Measurements from ENCODE around the gene PIK3CA.
"Not testable (repeated sequence)": the region's sequence is repeated elsewhere in the genome, so short reads cannot be mapped to it uniquely, and the experiment has no call there.

Gene PIK3CA

DNA sequence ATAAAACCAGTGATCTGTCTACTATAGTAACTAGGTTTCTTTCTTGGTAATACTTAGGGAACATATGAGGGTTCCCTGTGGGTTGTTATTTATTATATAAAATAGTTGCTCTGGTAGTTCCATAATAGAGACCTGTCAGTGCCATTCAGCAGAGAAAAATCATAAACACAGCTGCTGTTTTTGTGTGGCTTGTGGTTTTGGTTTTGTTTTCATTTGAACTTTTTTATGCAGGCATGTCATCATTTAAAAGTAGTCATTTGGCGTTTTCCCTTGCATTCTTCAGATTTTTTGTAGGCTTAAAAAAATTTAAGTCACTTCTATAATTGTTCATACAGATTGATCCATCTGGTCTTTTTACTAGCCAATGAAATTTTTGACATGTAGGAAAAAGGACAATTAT, 47.9 kb downstream of the PIK3CA start:
- no peaks in the 10 kb centered on the region for H3K9me3 Mint-ChIP-seq
- peaks cover 16% of the 10 kb centered on the region for H3K4me1 Mint-ChIP-seq (ENCODE audit: low read depth)
- no peaks in the 10 kb centered on the region for H3K27me3 Mint-ChIP-seq (ENCODE audit: low read depth)
- H3K4me3 Mint-ChIP-seq = no peak overlapping the region
- H3K36me3 Mint-ChIP-seq (ENCODE audit: low read depth) = peaks cover 8% of the 10 kb centered on the region
- H3K27ac Mint-ChIP-seq = no peak overlapping the region

DNA sequence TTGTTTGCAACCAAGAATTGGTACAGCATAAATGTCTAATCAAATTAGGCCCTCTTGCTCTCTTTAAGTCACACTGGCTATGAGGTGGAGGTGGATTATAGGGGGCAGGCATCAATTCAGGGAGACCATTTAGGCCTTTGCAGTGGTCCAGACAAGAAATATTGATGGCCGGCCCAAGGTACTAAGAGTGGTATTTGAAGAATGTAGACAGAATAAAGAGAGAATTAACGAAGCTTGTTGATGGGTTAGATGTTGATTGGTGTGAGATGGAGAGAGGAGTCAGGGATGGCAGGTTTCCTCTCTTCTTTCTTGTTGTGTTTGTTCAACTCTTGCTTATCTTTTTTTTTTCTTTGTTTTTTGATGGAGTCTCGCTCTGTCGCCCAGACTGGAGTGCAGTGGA, 48.5 kb downstream of the PIK3CA start:
- H3K36me3 Mint-ChIP-seq (ENCODE audit: low read depth) = peaks cover 8% of the 10 kb centered on the region
- no peaks in the 10 kb centered on the region for H3K27me3 Mint-ChIP-seq (ENCODE audit: low read depth)
- H3K4me1 Mint-ChIP-seq (ENCODE audit: low read depth) = peaks cover 16% of the 10 kb centered on the region
- no peak overlapping the region for H3K4me3 Mint-ChIP-seq
- no peaks in the 10 kb centered on the region for H3K9me3 Mint-ChIP-seq
- no peak overlapping the region for H3K27ac Mint-ChIP-seq

DNA sequence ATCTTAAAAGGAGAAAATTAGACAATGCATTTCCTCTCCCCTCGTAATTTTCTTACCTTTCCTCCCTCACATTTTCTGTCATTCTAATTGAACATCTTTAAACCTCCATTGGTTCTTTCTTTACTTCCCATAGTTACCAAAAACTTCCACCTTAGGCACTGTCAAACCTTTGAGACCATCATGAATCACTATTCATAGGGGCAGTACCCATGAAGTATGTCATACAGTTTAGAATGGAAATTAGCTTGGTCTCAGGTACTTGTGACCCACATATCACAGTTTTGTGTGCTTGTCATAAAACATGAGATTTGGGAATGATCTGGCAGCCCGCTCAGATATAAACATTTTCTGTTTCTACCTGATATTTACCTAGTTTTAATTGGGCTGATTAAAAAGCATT, 52.6 kb downstream of the PIK3CA start:
- Mint-ChIP-seq H3K4me3 (no peak overlapping the region), H3K27ac (no peak overlapping the region), H3K9me3 (no peaks in the 10 kb centered on the region), H3K27me3 (ENCODE audit: low read depth) (no peaks in the 10 kb centered on the region), H3K36me3 (ENCODE audit: low read depth) (peaks cover 15% of the 10 kb centered on the region), H3K4me1 (ENCODE audit: low read depth) (peaks cover 10% of the 10 kb centered on the region)

DNA sequence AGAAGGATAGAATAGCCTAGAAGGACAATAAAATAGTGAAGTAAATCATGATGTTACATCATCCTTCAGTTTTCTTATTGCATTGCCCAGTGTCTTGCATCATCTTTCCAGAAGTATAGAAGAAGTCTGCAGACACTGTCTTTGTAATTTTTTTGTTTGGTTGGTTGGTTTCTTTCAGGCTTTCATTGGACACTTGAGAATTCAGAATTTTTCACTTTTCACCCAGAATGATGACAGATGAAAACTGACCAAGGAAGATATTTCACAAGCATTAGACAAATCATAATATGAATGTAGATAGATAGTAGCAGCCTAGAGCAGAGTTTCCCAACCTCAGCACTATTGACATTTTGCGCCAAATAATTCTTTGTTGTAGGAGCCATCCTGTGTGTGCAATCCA, 67.4 kb downstream of the PIK3CA start:
- not testable (repeated sequence) for H3K9me3 Mint-ChIP-seq; H3K27me3 Mint-ChIP-seq (ENCODE audit: low read depth); H3K36me3 Mint-ChIP-seq (ENCODE audit: low read depth); H3K4me1 Mint-ChIP-seq (ENCODE audit: low read depth); H3K4me3 Mint-ChIP-seq; H3K27ac Mint-ChIP-seq

DNA sequence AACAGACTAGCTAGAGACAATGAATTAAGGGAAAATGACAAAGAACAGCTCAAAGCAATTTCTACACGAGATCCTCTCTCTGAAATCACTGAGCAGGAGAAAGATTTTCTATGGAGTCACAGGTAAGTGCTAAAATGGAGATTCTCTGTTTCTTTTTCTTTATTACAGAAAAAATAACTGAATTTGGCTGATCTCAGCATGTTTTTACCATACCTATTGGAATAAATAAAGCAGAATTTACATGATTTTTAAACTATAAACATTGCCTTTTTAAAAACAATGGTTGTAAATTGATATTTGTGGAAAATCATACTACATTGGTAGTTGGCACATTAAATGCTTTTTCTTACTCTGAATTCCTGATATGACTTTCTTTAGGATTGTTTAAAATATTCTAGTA, 70.1 kb downstream of the PIK3CA start:
- H3K36me3 Mint-ChIP-seq (ENCODE audit: low read depth); H3K27me3 Mint-ChIP-seq (ENCODE audit: low read depth); H3K4me3 Mint-ChIP-seq; H3K9me3 Mint-ChIP-seq; H3K27ac Mint-ChIP-seq; H3K4me1 Mint-ChIP-seq (ENCODE audit: low read depth): not testable (repeated sequence)

DNA sequence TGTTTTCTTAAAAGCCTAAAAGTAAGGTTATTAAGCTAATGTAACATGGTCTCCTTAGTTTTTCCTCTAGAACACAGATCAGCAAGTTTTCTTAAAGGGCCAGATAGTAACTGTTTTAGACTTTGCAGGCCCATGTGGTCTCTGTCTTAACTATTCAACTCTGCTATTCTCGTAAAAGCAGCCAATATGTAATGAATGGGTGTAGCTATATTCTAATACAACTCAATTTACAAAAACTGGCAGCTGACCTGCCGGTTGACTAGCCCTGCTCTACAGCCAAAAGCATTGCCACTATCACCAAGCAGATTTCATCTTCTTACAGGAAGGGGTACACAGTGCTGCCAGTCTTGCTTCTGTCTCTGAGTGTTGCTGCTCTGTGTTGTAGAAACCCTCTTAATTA, 75.4 kb downstream of the PIK3CA start:
- H3K27ac Mint-ChIP-seq = no peak overlapping the region
- H3K4me1 Mint-ChIP-seq (ENCODE audit: low read depth) = no peaks in the 10 kb centered on the region
- H3K9me3 Mint-ChIP-seq = no peaks in the 10 kb centered on the region
- H3K4me3 Mint-ChIP-seq = no peak overlapping the region
- peaks cover 16% of the 10 kb centered on the region for H3K36me3 Mint-ChIP-seq (ENCODE audit: low read depth)
- H3K27me3 Mint-ChIP-seq (ENCODE audit: low read depth) = no peaks in the 10 kb centered on the region

DNA sequence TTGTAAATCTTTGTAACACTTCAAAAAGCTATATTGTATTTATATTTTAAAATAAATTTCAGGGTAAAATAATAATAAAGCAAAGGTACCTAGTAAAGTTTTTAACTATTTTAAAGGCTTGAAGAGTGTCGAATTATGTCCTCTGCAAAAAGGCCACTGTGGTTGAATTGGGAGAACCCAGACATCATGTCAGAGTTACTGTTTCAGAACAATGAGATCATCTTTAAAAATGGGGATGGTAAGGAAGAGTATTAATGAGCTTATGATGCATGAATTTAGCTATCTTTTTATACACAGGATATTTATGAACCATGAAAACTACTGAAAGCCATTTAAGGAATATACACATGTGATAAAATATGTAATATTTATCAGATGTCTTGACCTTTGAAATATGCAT, 76.4 kb downstream of the PIK3CA start:
- Mint-ChIP-seq H3K9me3 (no peaks in the 10 kb centered on the region), H3K36me3 (ENCODE audit: low read depth) (peaks cover 16% of the 10 kb centered on the region)

DNA sequence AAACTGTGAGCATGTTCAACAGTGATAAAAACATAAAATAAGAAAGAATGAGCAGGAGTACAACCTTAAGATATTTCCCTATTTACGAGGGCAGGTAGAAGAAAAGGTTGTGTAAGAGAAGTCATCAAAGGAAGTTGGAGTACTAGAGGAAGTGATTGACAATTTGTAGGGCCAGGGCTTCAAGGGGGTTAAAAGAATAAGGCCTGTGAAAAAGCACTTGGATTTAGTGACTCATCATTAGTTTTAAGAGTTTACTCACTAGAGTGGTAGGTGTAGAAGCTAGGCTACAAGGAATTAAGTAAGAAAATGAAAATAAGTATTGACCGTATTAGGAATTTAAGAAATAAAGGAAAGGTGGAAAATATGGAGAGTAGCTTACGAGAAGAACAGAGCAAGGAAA, 79.2 kb downstream of the PIK3CA start:
- H3K27me3 Mint-ChIP-seq (ENCODE audit: low read depth) = no peaks in the 10 kb centered on the region
- no peak overlapping the region for H3K27ac Mint-ChIP-seq
- H3K4me3 Mint-ChIP-seq = no peak overlapping the region
- H3K36me3 Mint-ChIP-seq (ENCODE audit: low read depth) = peaks cover 32% of the 10 kb centered on the region
- H3K9me3 Mint-ChIP-seq = no peaks in the 10 kb centered on the region
- H3K4me1 Mint-ChIP-seq (ENCODE audit: low read depth) = no peaks in the 10 kb centered on the region

More for the DNA sequence above, 76.4 kb downstream of the PIK3CA start:
- Mint-ChIP-seq H3K4me3 (no peak overlapping the region), H3K27me3 (ENCODE audit: low read depth) (no peaks in the 10 kb centered on the region), H3K27ac (no peak overlapping the region), H3K4me1 (ENCODE audit: low read depth) (no peaks in the 10 kb centered on the region)

DNA sequence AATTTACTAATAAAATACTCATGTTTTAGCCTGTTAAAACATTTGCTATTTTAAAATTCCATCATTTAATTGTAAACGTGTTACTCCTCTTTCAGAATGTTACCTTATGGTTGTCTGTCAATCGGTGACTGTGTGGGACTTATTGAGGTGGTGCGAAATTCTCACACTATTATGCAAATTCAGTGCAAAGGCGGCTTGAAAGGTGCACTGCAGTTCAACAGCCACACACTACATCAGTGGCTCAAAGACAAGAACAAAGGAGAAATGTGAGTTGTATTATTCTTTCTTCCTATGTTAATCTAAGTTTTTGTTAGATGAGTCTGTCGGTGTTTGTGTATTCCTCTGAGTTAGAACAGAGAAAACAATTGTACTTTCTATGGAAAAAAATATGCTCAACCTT, 81.0 kb downstream of the PIK3CA start:
- Mint-ChIP-seq H3K4me3 (no peak overlapping the region), H3K4me1 (ENCODE audit: low read depth) (no peaks in the 10 kb centered on the region), H3K9me3 (no peaks in the 10 kb centered on the region), H3K27me3 (ENCODE audit: low read depth) (no peaks in the 10 kb centered on the region), H3K36me3 (ENCODE audit: low read depth) (peaks cover 27% of the 10 kb centered on the region), H3K27ac (no peak overlapping the region)

DNA sequence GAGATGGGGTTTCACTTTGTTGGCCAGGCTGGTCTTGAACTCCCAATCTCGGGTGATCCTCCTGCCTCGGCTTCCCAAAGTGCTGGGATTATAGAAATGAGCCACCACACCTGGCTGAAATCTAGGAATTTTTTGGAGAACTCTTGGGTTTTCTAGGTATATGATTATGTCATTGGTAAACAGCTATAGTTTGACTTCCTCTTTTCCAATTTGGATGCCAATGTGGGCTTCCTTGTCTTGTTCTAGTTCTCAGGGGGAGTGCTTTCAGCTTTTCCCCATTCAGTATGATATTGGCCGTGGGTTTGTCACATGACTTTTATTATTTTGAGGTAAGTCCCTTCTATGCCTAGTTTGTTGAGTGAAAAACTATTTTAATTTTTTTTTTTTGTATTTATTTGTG, 84.9 kb downstream of the PIK3CA start:
- H3K9me3 Mint-ChIP-seq = no peaks in the 10 kb centered on the region
- no peak overlapping the region for H3K4me3 Mint-ChIP-seq
- H3K36me3 Mint-ChIP-seq (ENCODE audit: low read depth) = peaks cover 27% of the 10 kb centered on the region
- H3K27me3 Mint-ChIP-seq (ENCODE audit: low read depth) = no peaks in the 10 kb centered on the region
- H3K4me1 Mint-ChIP-seq (ENCODE audit: low read depth) = peaks cover 3% of the 10 kb centered on the region
- H3K27ac Mint-ChIP-seq = no peak overlapping the region

DNA sequence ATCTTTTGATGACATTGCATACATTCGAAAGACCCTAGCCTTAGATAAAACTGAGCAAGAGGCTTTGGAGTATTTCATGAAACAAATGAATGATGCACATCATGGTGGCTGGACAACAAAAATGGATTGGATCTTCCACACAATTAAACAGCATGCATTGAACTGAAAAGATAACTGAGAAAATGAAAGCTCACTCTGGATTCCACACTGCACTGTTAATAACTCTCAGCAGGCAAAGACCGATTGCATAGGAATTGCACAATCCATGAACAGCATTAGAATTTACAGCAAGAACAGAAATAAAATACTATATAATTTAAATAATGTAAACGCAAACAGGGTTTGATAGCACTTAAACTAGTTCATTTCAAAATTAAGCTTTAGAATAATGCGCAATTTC, 86.0 kb downstream of the PIK3CA start:
- Mint-ChIP-seq H3K27ac (no peak overlapping the region), H3K9me3 (no peaks in the 10 kb centered on the region), H3K27me3 (ENCODE audit: low read depth) (no peaks in the 10 kb centered on the region), H3K4me3 (no peak overlapping the region), H3K4me1 (ENCODE audit: low read depth) (peaks cover 3% of the 10 kb centered on the region), H3K36me3 (ENCODE audit: low read depth) (peaks cover 25% of the 10 kb centered on the region)

DNA sequence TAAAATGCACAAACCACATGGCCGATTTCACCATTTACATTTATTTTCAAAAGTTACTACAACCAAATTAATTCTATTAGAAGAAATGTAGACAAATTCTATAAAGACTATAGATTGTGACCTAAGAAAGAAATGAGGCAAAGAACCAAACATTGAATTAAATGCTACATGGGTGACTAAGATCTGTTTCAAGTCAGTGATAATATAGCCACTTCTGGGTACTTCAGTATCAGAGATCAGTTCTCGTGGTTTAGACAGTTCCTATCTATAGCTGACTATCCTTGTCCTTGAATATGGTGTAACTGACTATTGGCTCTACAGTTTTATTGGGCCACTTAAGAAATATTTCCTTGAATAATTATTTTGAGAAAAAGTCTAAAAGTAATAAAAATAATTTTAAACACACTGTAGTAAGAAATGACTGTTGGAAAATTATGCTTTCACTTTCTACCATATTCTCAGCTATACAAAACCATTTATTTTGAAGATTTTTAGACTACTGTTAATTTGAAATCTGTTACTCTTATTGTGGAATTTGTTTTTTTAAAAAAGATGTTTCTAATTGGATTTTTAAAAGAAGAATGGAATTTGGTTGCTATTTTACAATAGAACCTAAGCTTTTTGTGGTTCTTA, 88.6 kb downstream of the PIK3CA start:
- peaks cover 15% of the 10 kb centered on the region for H3K36me3 Mint-ChIP-seq (ENCODE audit: low read depth)
- no peak overlapping the region for H3K27ac Mint-ChIP-seq
- H3K4me1 Mint-ChIP-seq (ENCODE audit: low read depth) = peaks cover 3% of the 10 kb centered on the region
- H3K27me3 Mint-ChIP-seq (ENCODE audit: low read depth) = no peaks in the 10 kb centered on the region
- H3K9me3 Mint-ChIP-seq = no peaks in the 10 kb centered on the region
- H3K4me3 Mint-ChIP-seq = no peak overlapping the region

DNA sequence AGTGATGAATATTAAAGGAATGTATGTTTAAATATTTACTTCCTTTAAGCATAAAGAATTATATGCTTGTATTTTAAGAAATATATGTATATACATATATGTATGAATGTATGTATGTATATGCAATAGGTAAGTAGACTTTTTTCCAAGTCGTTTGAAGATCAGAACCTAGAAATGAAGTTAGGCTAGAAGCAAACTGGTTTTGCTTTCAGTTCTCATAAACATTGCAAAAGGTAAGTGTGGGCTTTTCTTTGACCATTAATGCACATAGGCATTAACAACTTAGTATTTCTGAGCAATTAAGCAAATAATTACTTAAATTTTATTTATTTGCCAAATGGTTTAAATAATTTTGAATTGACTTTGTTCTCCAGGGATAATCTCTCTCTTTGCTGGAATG, 92.1 kb downstream of the PIK3CA start:
- not testable (repeated sequence) for H3K27me3 Mint-ChIP-seq (ENCODE audit: low read depth); H3K36me3 Mint-ChIP-seq (ENCODE audit: low read depth); H3K4me1 Mint-ChIP-seq (ENCODE audit: low read depth); H3K4me3 Mint-ChIP-seq; H3K27ac Mint-ChIP-seq; H3K9me3 Mint-ChIP-seq

DNA sequence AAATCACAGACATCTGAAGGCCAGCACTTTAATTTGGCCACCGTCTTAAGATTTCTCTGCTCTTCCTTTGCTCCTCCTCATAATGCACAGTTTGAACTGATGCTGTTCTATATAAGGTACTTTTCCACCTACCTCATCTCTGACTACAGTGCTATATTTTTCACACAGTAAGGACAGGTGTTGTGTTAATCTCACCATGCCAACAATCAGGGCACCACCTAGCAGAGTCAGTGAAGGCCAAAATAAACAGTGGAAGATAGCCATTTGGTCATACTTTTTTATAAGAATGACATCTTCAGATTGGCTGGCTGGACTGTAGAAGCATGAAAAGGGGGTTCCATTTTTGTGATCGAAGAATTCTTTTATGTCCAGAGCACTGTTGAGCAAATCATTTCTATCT, 94.7 kb downstream of the PIK3CA start:
- not testable (repeated sequence) for H3K4me1 Mint-ChIP-seq (ENCODE audit: low read depth); H3K4me3 Mint-ChIP-seq; H3K27ac Mint-ChIP-seq; H3K36me3 Mint-ChIP-seq (ENCODE audit: low read depth); H3K27me3 Mint-ChIP-seq (ENCODE audit: low read depth); H3K9me3 Mint-ChIP-seq

DNA sequence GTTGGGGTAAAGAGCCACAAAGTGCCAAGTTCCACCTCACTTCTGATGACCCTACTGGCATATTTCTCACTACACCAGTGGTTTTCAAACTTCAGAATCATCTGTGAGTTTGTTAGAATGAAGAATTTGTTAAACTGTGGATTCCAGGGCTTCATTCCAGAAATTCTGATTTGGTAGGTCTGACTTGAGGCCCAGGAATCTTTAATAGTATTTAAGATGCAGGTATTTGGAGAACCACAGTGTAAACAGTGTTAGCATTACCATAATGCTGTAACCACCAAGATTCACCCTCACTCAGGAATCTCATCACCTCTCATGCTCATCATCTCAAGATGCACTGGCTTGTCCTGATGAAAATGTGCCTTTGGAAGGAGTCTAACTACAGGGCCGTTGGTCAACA, 96.7 kb downstream of the PIK3CA start:
- H3K4me1 Mint-ChIP-seq (ENCODE audit: low read depth) = no peaks in the 10 kb centered on the region
- H3K27ac Mint-ChIP-seq = no peak overlapping the region

More for the DNA sequence above, 96.7 kb downstream of the PIK3CA start:
- Mint-ChIP-seq H3K27me3 (ENCODE audit: low read depth) (no peaks in the 10 kb centered on the region), H3K36me3 (ENCODE audit: low read depth) (peaks cover 5% of the 10 kb centered on the region), H3K9me3 (no peaks in the 10 kb centered on the region), H3K4me3 (no peak overlapping the region)
